AG04450 (cell line): ENCODE measurements around the gene FCHSD2. TPM values are rescaled to one million over a fixed set of nuclear protein-coding genes. Genes with fewer than 3 reads are reported as not detected.

Experiments used
- CTCF ChIA-PET: fragments of 300-600, 350-600 bp; formaldehyde crosslinking; extraction: SDS; loops from one replicate; lab custom pipeline; 2022; ENCODE audit warnings: antibody characterized with exemption, inconsistent platforms; lab: Charles Lee
- POLR2A ChIA-PET: fragments of 350-600 bp; formaldehyde crosslinking; extraction: SDS; loops from one replicate; lab custom pipeline; 2021; ENCODE audit warnings: antibody characterized with exemption, inconsistent platforms; lab: Yijun Ruan, JAX
- DNase-seq: peaks from one replicate; pipeline ENCODE4 v3.0.0-alpha.2; 2011; ENCODE audit warnings: low read depth, low spot score
- H3K27ac ChIP-seq: one replicate; pipeline ENCODE4 v1.5.1; 2012; ENCODE audit warnings: low read depth, low read length, control low read depth
- H3K27me3 ChIP-seq: one replicate; pipeline ENCODE4 v1.6.0; 2012; ENCODE audit warnings: low read length; ENCODE audit not compliant: control insufficient read depth, insufficient read depth
- H3K4me3 ChIP-seq: 2 replicates; pipeline ENCODE4 v1.5.1; 2011; ENCODE audit warnings: mild to moderate bottlenecking, low read depth, low read length, control low read depth
- H3K9me3 ChIP-seq: 2 replicates; pipeline ENCODE4 v1.5.1; 2012; ENCODE audit warnings: low read length; ENCODE audit not compliant: control insufficient read depth, insufficient read depth
- CTCF ChIP-seq: IDR thresholded peaks from 2 replicates; pipeline ENCODE4 v1.5.1; 2011; ENCODE audit warnings: low read depth, low read length, control low read depth, inconsistent platforms
- polyA minus RNA-seq: library from RNA; depleted of rRNA, polyadenylated mRNA; stranded (reverse); fragments of >200 nt; gene quantifications from 2 replicates; pipeline ENCODE4 v1.2.3, GENCODE V29; 2011; rRNA and poly(A)+ RNA removed
- polyA plus RNA-seq: library from polyadenylated mRNA; depleted of rRNA; stranded (reverse); fragments of >200 nt; gene quantifications from 2 replicates; pipeline ENCODE4 v1.2.3, GENCODE V29; 2011; rRNA removed

Gene FCHSD2
- polyA plus RNA-seq: 21.2 and 24.7 TPM in 2 replicates
- 18.0 and 18.3 TPM in 2 replicates for polyA minus RNA-seq

- Histone ChIP-seq H3K27ac (peak within 1 kb of the TSS; percentile 91), H3K9me3 (no peaks in the 10 kb centered on the region; the same call in 1 of the 2 replicates), H3K27me3 (no peaks in the 10 kb centered on the region), H3K4me3 (peak within 1 kb of the TSS; percentile 92)
- ChIA-PET CTCF (interaction anchor here (0.6 to 2.4 kb wide), 25 partner anchors 10 to 418 kb away, joined by 3 to 33 read pairs (median 5); no protein-coding TSS in a partner anchor), POLR2A (interaction anchor here (0.6 to 2.6 kb wide), 7 partner anchors 14 to 301 kb away, joined by 3 to 45 read pairs (median 5); no protein-coding TSS in a partner anchor)
- DNase-seq: no peak
- no peak for TF ChIP-seq CTCF
These were observed at the start of gene FCHSD2 for GRCh38 chr11:73142128-73142377. Gene FCHSD2, minus strand, starts transcription at chr11:73142318. Its CDS starts 441 bp downstream, at chr11:73141877.

GRCh38 chr11:73191151-73191550 is 49.0 kb upstream of the FCHSD2 start:
- ChIA-PET POLR2A (no interaction called here), CTCF (interaction anchor here (1.0 kb wide), 1 partner anchor 98 kb away, joined by 4 read pairs; no protein-coding TSS in a partner anchor)
- H3K27me3 ChIP-seq: no peaks in the 10 kb centered on the region
- DNase-seq: no peak
- no peak for TF ChIP-seq CTCF
- no peaks in the 10 kb centered on the region for H3K9me3 ChIP-seq
- H3K27ac ChIP-seq: no peak overlapping the region
- no peak overlapping the region for H3K4me3 ChIP-seq

- POLR2A ChIA-PET: no interaction called here
- TF ChIP-seq CTCF: no peak
- no peaks in the 10 kb centered on the region for H3K27me3 ChIP-seq
- H3K9me3 ChIP-seq: no peaks in the 10 kb centered on the region
- no peak overlapping the region for H3K27ac ChIP-seq
- no peak for DNase-seq
- CTCF ChIA-PET: interaction anchor here (1.0 kb wide), 1 partner anchor 99 kb away, joined by 4 read pairs; no protein-coding TSS in a partner anchor
- H3K4me3 ChIP-seq: no peak overlapping the region
These were observed 48.4 kb upstream of the FCHSD2 start for GRCh38 chr11:73190557-73190885.

- no peak overlapping the region for H3K27ac ChIP-seq
- TF ChIP-seq CTCF: no peak
- H3K4me3 ChIP-seq: no peak overlapping the region
- no peak for DNase-seq
- H3K9me3 ChIP-seq: no peaks in the 10 kb centered on the region
- no peaks in the 10 kb centered on the region for H3K27me3 ChIP-seq
- ChIA-PET POLR2A (no interaction called here), CTCF (interaction anchor here (0.6 kb wide), 1 partner anchor 145 kb away, joined by 4 read pairs; no protein-coding TSS in a partner anchor)
These were observed 47.8 kb upstream of the FCHSD2 start for GRCh38 chr11:73189723-73190556.

GRCh38 chr11:73189315-73189714 is 47.2 kb upstream of the FCHSD2 start:
- POLR2A ChIA-PET: no interaction called here
- no peak overlapping the region for H3K4me3 ChIP-seq

More at GRCh38 chr11:73189315-73189714, 47.2 kb upstream of the FCHSD2 start:
- H3K9me3 ChIP-seq: no peaks in the 10 kb centered on the region
- DNase-seq: no peak
- no peaks in the 10 kb centered on the region for H3K27me3 ChIP-seq
- CTCF ChIA-PET: interaction anchor here (0.6 kb wide), 1 partner anchor 146 kb away, joined by 4 read pairs; no protein-coding TSS in a partner anchor
- H3K27ac ChIP-seq: no peak overlapping the region
- TF ChIP-seq CTCF: no peak
